ENCODE data around the gene PRDM16.

DNA sequence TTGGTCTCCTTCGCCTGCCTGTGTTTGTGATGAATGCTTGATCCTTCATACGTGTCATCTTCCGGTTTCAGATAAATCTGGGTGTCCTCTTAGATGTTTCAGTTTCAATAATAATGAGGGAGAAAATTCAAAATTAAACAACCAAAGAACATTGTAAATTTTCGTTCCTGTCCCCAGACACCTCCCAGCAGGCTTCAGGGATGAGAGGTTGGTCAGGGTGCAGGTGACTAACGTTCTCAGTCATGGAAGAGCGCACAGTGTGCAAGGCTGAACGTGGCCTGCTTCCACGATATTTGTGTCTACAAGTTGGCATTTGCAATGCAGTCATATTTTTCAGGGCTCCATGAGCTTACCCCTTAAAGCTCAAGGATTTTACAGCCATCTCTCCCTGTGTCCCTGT, 238.4 kb downstream of the PRDM16 start:
- no peak for TF ChIP-seq TEAD4 (IDR thresholded peaks at IDR 0.05; ENCODE audit: borderline replicate concordance, insufficient read depth)
- TF ChIP-seq, protein P1, sequence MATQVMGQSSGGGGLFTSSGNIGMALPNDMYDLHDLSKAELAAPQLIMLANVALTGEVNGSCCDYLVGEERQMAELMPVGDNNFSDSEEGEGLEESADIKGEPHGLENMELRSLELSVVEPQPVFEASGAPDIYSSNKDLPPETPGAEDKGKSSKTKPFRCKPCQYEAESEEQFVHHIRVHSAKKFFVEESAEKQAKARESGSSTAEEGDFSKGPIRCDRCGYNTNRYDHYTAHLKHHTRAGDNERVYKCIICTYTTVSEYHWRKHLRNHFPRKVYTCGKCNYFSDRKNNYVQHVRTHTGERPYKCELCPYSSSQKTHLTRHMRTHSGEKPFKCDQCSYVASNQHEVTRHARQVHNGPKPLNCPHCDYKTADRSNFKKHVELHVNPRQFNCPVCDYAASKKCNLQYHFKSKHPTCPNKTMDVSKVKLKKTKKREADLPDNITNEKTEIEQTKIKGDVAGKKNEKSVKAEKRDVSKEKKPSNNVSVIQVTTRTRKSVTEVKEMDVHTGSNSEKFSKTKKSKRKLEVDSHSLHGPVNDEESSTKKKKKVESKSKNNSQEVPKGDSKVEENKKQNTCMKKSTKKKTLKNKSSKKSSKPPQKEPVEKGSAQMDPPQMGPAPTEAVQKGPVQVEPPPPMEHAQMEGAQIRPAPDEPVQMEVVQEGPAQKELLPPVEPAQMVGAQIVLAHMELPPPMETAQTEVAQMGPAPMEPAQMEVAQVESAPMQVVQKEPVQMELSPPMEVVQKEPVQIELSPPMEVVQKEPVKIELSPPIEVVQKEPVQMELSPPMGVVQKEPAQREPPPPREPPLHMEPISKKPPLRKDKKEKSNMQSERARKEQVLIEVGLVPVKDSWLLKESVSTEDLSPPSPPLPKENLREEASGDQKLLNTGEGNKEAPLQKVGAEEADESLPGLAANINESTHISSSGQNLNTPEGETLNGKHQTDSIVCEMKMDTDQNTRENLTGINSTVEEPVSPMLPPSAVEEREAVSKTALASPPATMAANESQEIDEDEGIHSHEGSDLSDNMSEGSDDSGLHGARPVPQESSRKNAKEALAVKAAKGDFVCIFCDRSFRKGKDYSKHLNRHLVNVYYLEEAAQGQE (IDR thresholded peaks at IDR 0.05; ENCODE audit: low read depth, low read length) = no peak

All from SK-N-SH (cell line).